Lower leg skin (tissue), 3 donors: ENCODE results near the gene PRAME.

Source experiments
- POLR2A ChIP-seq, 2 donors: fragments of 450-650 bp; IDR thresholded peaks; one replicate each; pipeline ENCODE4 v1.6.1; 2016 to 2017; ENCODE audit warnings: antibody characterized with exemption in 2 of 2, mild to moderate bottlenecking in 1 of 2, moderate library complexity in 1 of 2
- TF ChIP-seq, protein P1 (sequence below), 3 donors: fragments of 450-650 bp; IDR thresholded peaks; one replicate each; pipeline ENCODE4 v1.5.1; 2016; ENCODE audit warnings: antibody characterized with exemption in 3 of 3, mild to moderate bottlenecking in 3 of 3, moderate library complexity in 2 of 3

DNA sequence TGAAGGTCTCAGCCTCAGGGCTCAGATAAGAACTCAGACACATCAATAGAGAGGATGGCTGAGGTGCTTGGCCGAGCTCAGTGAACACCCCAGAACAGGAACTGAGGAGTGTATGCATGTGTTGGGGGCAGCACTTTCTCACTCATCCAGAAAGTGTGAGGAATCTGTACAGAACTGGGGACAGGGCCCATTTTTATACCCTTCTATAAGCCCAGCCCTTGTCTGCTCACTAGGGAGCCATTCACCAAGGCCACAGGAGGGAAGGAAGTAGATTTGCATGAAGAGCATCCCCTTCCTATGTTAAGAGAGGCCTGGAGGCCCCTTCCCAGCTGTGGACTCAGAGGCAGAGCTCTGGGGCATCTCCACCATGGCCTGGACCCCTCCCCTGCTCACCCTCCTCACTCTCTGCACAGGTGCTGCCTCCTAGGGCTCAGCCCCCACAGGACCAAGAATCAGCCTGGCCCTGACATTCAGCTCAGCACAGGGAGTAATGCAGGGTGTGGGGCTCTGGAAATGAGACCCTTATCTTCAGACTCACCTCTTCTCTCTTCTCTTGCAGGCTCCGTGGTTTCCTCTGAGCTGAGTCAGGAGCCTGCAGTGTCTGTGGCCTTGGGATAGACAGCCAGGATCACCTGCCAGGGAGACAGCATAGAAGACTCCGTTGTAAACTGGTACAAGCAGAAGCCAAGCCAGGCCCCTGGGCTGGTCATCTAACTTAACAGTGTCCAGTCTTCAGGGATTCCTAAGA is 45.4 kb upstream of the PRAME start:
- TF ChIP-seq POLR2A (IDR thresholded peaks at IDR 0.05) = no peak
- TF ChIP-seq, protein P1, sequence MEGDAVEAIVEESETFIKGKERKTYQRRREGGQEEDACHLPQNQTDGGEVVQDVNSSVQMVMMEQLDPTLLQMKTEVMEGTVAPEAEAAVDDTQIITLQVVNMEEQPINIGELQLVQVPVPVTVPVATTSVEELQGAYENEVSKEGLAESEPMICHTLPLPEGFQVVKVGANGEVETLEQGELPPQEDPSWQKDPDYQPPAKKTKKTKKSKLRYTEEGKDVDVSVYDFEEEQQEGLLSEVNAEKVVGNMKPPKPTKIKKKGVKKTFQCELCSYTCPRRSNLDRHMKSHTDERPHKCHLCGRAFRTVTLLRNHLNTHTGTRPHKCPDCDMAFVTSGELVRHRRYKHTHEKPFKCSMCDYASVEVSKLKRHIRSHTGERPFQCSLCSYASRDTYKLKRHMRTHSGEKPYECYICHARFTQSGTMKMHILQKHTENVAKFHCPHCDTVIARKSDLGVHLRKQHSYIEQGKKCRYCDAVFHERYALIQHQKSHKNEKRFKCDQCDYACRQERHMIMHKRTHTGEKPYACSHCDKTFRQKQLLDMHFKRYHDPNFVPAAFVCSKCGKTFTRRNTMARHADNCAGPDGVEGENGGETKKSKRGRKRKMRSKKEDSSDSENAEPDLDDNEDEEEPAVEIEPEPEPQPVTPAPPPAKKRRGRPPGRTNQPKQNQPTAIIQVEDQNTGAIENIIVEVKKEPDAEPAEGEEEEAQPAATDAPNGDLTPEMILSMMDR (IDR thresholded peaks at IDR 0.05) = no peak
